ENCODE data around the gene PHACTR4.
A peak's percentile ranks its signal among the peaks of the same experiment; 100 is the strongest.
"Not testable (repeated sequence)": the region's sequence is repeated elsewhere in the genome, so short reads cannot be mapped to it uniquely, and the experiment has no call there.

Gene PHACTR4

GRCh38 chr1:28369371-28370238 lies at the start of gene PHACTR4:
PHACTR4 (plus strand) TSS chr1:28369740; CDS start chr1:28407448, 37,708 bp downstream.
- in situ Hi-C loops (cut with MboI; ENCODE audit: low pct_unique_long_range_greater_than_20kb, low sequenced_read_pairs, unreplicated experiment) = no loop called here
- no peak for TF ChIP-seq CTCF (IDR thresholded peaks at IDR 0.05; ENCODE audit: extremely low read depth, insufficient read depth, missing control alignments)
- DNase-seq (ENCODE audit: low spot score) = peak; percentile 93

DNA sequence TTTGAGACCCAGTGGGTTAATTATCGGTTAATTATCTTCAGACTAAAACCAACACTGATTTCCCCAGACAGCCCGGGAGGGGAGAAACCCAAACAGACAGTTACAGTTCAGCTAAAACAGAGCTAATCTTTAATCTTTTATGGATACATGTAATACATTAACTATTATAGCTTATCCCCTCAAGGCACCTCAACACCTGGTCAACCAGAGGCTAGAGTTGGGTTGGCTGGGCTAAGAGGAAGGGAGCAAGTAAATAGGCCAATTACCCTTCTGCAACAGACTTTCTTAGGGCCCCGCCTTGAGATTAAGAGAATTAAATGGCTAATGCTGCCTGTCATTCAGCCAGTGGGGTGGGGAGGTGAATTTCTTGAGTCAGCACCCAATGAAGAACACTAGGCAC lies 47.3 kb upstream of the PHACTR4 start:
- DNase-seq (ENCODE audit: low spot score) = no peak
- no peak for TF ChIP-seq CTCF (IDR thresholded peaks at IDR 0.05; ENCODE audit: extremely low read depth, insufficient read depth, missing control alignments)
- in situ Hi-C loops (cut with MboI; ENCODE audit: low pct_unique_long_range_greater_than_20kb, low sequenced_read_pairs, unreplicated experiment) = no loop called here

DNA sequence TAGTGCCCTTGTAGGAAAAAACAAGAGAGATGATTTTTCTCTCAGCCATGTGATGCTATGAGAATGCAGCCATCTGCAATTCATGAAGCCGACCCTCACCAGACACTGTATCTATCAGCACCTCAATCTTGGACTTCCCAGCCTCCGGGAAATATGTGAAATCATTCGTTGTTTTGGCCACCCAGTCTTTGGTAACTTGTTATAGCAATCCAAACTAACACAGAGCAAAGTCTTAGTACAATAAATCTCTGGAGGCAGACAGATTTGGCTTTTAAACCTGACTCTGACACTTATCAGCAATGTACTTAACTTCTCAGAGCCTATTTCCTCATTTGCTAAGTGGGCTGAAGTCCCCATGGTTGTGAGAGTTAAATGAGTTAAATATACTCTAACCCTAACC lies 45.8 kb upstream of the PHACTR4 start:
- DNase-seq (ENCODE audit: low spot score) = no peak
- in situ Hi-C loops (cut with MboI; ENCODE audit: low pct_unique_long_range_greater_than_20kb, low sequenced_read_pairs, unreplicated experiment) = no loop called here
- TF ChIP-seq CTCF (IDR thresholded peaks at IDR 0.05; ENCODE audit: extremely low read depth, insufficient read depth, missing control alignments) = no peak

- in situ Hi-C loops (cut with MboI; ENCODE audit: low pct_unique_long_range_greater_than_20kb, low sequenced_read_pairs, unreplicated experiment) = no loop called here
- no peak for DNase-seq (ENCODE audit: low spot score)
- no peak for TF ChIP-seq CTCF (IDR thresholded peaks at IDR 0.05; ENCODE audit: extremely low read depth, insufficient read depth, missing control alignments)
These were observed 43.0 kb upstream of the PHACTR4 start for GRCh38 chr1:28326515-28326914.

- DNase-seq (ENCODE audit: low spot score) = no peak
- TF ChIP-seq CTCF (IDR thresholded peaks at IDR 0.05; ENCODE audit: extremely low read depth, insufficient read depth, missing control alignments) = no peak
- in situ Hi-C loops (cut with MboI; ENCODE audit: low pct_unique_long_range_greater_than_20kb, low sequenced_read_pairs, unreplicated experiment) = no loop called here
These were observed 42.6 kb upstream of the PHACTR4 start for GRCh38 chr1:28326984-28327383.

GRCh38 chr1:28327431-28327830 lies 42.1 kb upstream of the PHACTR4 start:
- in situ Hi-C loops (cut with MboI; ENCODE audit: low pct_unique_long_range_greater_than_20kb, low sequenced_read_pairs, unreplicated experiment); DNase-seq (ENCODE audit: low spot score): not testable (repeated sequence)

DNA sequence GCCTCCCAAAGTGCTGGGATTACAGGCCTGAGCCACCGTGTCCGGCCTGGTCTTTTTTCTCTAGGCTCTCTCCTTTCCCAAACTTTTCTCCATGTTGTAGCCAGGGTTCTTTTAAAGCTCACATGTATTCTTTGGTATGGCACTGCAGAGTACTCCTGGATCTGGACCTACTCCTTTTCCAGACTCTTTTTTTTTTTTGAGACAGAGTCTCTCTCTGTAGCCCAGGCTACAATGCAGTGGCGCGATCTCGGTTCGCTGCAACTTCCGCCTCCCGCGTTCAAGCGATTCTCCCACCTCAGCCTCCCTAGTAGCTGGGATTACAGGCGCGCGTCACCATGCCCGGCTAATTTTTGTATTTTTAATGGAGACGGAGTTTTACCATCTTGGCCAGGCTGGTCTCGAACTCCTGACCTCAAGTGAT lies 41.3 kb upstream of the PHACTR4 start:
- DNase-seq (ENCODE audit: low spot score) = no peak
- in situ Hi-C loops (cut with MboI; ENCODE audit: low pct_unique_long_range_greater_than_20kb, low sequenced_read_pairs, unreplicated experiment) = no loop called here
- TF ChIP-seq CTCF (IDR thresholded peaks at IDR 0.05; ENCODE audit: extremely low read depth, insufficient read depth, missing control alignments) = no peak
